Measurements from ENCODE around the gene SEMA5A. TPM values are rescaled to one million over a fixed set of nuclear protein-coding genes. Genes with fewer than 3 reads are reported as not detected.

The SEMA5A gene
- polyA plus RNA-seq, 1 experiment, result 98.4 TPM

DNA sequence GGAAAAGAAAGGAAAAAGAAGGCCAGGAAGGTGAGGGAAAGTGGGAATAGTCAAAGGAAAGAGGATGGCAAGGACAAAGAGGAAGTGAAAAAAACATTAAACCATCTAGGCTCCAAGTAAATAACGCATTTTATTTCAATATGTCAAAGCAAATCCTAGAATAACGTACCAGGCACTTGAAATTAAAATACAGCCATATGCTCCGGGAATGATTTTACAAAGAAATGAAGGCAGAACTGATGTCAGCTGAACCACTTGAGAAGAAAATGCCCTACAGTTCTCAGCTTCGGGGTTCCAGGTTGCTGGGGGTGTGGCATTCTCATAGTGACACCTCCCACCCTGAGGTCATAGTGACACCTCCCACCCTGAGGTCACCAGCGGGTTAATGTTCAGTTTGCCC, 281.6 kb downstream of the SEMA5A start:
- CTCF ChIA-PET, result no interaction called here

DNA sequence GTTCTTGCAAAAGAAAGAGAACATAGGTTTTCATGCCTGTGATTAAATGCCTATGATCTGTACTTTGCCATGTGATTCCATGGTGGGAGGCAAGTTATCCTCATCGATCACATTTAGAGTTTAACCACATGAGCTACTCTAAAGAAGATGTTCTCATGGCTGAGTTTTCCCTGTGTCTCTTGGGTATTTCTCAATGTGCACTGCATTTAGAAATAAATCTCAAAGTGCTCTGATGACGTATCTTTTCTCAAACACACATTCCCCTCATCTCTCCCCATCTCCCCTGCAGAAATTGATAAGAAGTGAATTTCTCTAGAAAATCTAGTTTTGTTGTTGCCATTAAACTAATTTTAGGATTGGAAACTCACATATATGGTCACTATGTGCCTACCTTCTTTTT, 282.2 kb downstream of the SEMA5A start:
- no peak for DNase-seq (ENCODE audit: low read depth)
- Histone ChIP-seq H3K27me3 (ENCODE audit: control insufficient read depth, insufficient read depth, low read length) (no peaks in the 10 kb centered on the region), H3K4me3 (ENCODE audit: low read depth, low read length) (no peak overlapping the region), H3K36me3 (ENCODE audit: control insufficient read depth, insufficient read depth, low read length) (no peaks in the 10 kb centered on the region)
- CTCF ChIA-PET, result no interaction called here
- TF ChIP-seq, protein P1, sequence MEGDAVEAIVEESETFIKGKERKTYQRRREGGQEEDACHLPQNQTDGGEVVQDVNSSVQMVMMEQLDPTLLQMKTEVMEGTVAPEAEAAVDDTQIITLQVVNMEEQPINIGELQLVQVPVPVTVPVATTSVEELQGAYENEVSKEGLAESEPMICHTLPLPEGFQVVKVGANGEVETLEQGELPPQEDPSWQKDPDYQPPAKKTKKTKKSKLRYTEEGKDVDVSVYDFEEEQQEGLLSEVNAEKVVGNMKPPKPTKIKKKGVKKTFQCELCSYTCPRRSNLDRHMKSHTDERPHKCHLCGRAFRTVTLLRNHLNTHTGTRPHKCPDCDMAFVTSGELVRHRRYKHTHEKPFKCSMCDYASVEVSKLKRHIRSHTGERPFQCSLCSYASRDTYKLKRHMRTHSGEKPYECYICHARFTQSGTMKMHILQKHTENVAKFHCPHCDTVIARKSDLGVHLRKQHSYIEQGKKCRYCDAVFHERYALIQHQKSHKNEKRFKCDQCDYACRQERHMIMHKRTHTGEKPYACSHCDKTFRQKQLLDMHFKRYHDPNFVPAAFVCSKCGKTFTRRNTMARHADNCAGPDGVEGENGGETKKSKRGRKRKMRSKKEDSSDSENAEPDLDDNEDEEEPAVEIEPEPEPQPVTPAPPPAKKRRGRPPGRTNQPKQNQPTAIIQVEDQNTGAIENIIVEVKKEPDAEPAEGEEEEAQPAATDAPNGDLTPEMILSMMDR (IDR thresholded peaks at IDR 0.05; ENCODE audit: insufficient read depth, low read depth, low read length), result no peak
- POLR2A ChIA-PET, result no interaction called here

More for the DNA sequence above, 281.6 kb downstream of the SEMA5A start:
- H3K36me3 ChIP-seq (ENCODE audit: control insufficient read depth, insufficient read depth, low read length), result no peaks in the 10 kb centered on the region
- no peak overlapping the region for H3K4me3 ChIP-seq (ENCODE audit: low read depth, low read length)
- TF ChIP-seq, protein P1 (IDR thresholded peaks at IDR 0.05; ENCODE audit: insufficient read depth, low read depth, low read length), result no peak
- H3K27me3 ChIP-seq (ENCODE audit: control insufficient read depth, insufficient read depth, low read length), result no peaks in the 10 kb centered on the region
- DNase-seq (ENCODE audit: low read depth), result no peak
- POLR2A ChIA-PET, result no interaction called here

DNA sequence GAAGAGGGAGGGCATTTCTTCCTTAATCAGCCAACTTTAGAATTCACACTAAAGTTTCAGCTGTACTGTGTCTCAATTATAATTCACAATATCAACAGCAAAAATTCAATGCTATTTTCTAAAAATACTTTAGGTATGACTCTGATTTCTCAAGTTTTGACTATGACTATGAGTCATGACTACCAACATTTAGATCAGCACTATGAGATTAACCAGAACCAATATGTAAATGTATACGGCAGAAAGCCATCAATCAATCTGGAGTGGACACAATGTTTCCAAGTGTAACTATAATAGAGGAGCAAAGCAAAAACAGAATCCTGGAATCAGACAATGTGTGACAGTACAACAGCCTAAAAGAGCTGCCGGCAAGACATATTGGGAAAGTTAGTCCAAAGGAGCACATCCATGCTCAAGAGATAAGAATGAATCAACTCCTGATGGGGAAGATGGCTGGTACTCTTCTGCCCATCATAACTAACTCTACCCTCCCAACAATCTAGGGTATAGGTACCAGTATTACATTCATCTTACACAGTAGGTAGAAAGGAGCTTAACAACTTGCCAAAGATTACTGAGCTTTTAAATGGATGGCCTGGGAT, 294.4 kb downstream of the SEMA5A start:
- TF ChIP-seq, protein P1 (IDR thresholded peaks at IDR 0.05; ENCODE audit: insufficient read depth, low read depth, low read length), result no peak
- DNase-seq (ENCODE audit: low read depth), result no peak
- Histone ChIP-seq H3K4me3 (ENCODE audit: low read depth, low read length) (no peak overlapping the region), H3K36me3 (ENCODE audit: control insufficient read depth, insufficient read depth, low read length) (no peaks in the 10 kb centered on the region), H3K27me3 (ENCODE audit: control insufficient read depth, insufficient read depth, low read length) (no peaks in the 10 kb centered on the region)
- ChIA-PET POLR2A (no interaction called here), CTCF (interaction anchor here (1.4 kb wide), 1 partner anchor 87 kb away, joined by 4 read pairs; no protein-coding TSS in a partner anchor)

GRCh38 chr5:9249231-9249630, 296.6 kb downstream of the SEMA5A start:
- TF ChIP-seq, protein P1 (IDR thresholded peaks at IDR 0.05; ENCODE audit: insufficient read depth, low read depth, low read length), result no peak
- Histone ChIP-seq H3K36me3 (ENCODE audit: control insufficient read depth, insufficient read depth, low read length) (no peaks in the 10 kb centered on the region), H3K27me3 (ENCODE audit: control insufficient read depth, insufficient read depth, low read length) (no peaks in the 10 kb centered on the region), H3K4me3 (ENCODE audit: low read depth, low read length) (no peak overlapping the region)
- DNase-seq (ENCODE audit: low read depth), result no peak
- ChIA-PET POLR2A (no interaction called here), CTCF (no interaction called here)

- ChIA-PET POLR2A (no interaction called here), CTCF (no interaction called here)
- H3K27me3 ChIP-seq (ENCODE audit: control insufficient read depth, insufficient read depth, low read length), result no peaks in the 10 kb centered on the region
- H3K36me3 ChIP-seq (ENCODE audit: control insufficient read depth, insufficient read depth, low read length), result no peaks in the 10 kb centered on the region
- no peak for DNase-seq (ENCODE audit: low read depth)
- H3K4me3 ChIP-seq (ENCODE audit: low read depth, low read length), result no peak overlapping the region
- TF ChIP-seq, protein P1 (IDR thresholded peaks at IDR 0.05; ENCODE audit: insufficient read depth, low read depth, low read length), result no peak
These were observed 300.8 kb downstream of the SEMA5A start for GRCh38 chr5:9245071-9245470.

Measured in BJ (cell line).